Esophagus muscularis mucosa (tissue), 3 donors: ENCODE results near the gene TESMIN.

ENCODE experiments used
- POLR2A ChIP-seq: fragments of 450-650 bp; IDR thresholded peaks from one replicate; pipeline ENCODE4 v1.6.1; 2017; ENCODE audit warnings: antibody characterized with exemption, moderate library complexity, mild to moderate bottlenecking, low read depth
- POLR2AphosphoS5 ChIP-seq, 2 donors: sonication (generic); formaldehyde crosslinking; IDR thresholded peaks; one replicate each; pipeline ENCODE4 v1.6.1; 2017; ENCODE audit warnings: antibody characterized with exemption in 2 of 2
- TF ChIP-seq, protein P1 (sequence below), 3 experiments: fragments of 200-600 bp in 2 of 3; fragments of 450-650 bp in 1 of 3; sonication (generic) in 2 of 3; IDR thresholded peaks; one replicate each; pipeline ENCODE4 v1.5.1; 2017 to 2019; ENCODE audit warnings: antibody characterized with exemption in 3 of 3, mild to moderate bottlenecking in 2 of 3, moderate library complexity in 1 of 3

DNA sequence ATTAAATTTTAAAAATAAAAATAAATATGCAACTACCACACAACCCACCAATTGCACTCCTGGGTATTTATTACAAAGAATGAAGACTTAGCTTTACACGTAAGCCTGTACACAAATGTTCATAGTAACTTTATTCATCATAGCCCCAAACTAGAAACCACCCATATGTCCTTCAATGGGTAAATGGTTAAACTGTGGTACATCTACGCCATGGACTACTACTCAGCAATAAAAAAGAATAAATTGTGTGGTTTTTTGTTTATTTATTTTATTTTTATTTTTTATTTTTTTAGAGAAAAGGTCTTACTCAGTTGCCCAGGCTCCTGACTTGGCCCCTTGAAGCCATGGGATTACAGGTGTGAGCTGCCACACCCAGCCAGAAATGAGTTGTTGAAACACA lies 52.3 kb downstream of the TESMIN start:
- TF ChIP-seq POLR2AphosphoS5 (IDR thresholded peaks at IDR 0.05) (no peak), POLR2A (no peak)
- TF ChIP-seq, protein P1, sequence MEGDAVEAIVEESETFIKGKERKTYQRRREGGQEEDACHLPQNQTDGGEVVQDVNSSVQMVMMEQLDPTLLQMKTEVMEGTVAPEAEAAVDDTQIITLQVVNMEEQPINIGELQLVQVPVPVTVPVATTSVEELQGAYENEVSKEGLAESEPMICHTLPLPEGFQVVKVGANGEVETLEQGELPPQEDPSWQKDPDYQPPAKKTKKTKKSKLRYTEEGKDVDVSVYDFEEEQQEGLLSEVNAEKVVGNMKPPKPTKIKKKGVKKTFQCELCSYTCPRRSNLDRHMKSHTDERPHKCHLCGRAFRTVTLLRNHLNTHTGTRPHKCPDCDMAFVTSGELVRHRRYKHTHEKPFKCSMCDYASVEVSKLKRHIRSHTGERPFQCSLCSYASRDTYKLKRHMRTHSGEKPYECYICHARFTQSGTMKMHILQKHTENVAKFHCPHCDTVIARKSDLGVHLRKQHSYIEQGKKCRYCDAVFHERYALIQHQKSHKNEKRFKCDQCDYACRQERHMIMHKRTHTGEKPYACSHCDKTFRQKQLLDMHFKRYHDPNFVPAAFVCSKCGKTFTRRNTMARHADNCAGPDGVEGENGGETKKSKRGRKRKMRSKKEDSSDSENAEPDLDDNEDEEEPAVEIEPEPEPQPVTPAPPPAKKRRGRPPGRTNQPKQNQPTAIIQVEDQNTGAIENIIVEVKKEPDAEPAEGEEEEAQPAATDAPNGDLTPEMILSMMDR (IDR thresholded peaks at IDR 0.05) = no peak
